Caki2 (cell line): ENCODE data around the gene BTN3A1. TPM values are rescaled to one million over a fixed set of nuclear protein-coding genes. Genes with fewer than 3 reads are reported as not detected.
A peak's percentile ranks its signal among the peaks of the same experiment; 100 is the strongest.
"Not testable (repeated sequence)": the region's sequence is repeated elsewhere in the genome, so short reads cannot be mapped to it uniquely, and the experiment has no call there.

Source experiments
- DNase-seq: peaks from one replicate; pipeline ENCODE4 v3.0.0-alpha.2; 2015; ENCODE audit warnings: low read depth
- in situ Hi-C: cut with HindIII; loops from 2 replicates; pipeline ENCODE4 v1.10.0; 2016; ENCODE audit warnings: low sequenced_read_pairs, low pct_unique_long_range_greater_than_20kb, mixed read lengths
- total RNA-seq: library from RNA; depleted of rRNA; stranded (reverse); fragments of >200 nt; shearing (Covaris generic); gene quantifications from 2 replicates; pipeline ENCODE4 v1.2.3, GENCODE V29; 2014; ENCODE audit warnings: low replicate concordance

Gene BTN3A1
- total RNA-seq, 1 experiment from 2014 or later: 50.4 TPM

GRCh38 chr6:26375270-26375669 lies 26.8 kb upstream of the BTN3A1 start:
- DNase-seq: no peak
- in situ Hi-C loops: no loop called here

GRCh38 chr6:26377719-26378118 lies 24.4 kb upstream of the BTN3A1 start:
- DNase-seq: no peak
- in situ Hi-C loops: no loop called here

- in situ Hi-C loops, DNase-seq: not testable (repeated sequence)
These were observed 23.9 kb upstream of the BTN3A1 start for GRCh38 chr6:26378143-26378542.

DNA sequence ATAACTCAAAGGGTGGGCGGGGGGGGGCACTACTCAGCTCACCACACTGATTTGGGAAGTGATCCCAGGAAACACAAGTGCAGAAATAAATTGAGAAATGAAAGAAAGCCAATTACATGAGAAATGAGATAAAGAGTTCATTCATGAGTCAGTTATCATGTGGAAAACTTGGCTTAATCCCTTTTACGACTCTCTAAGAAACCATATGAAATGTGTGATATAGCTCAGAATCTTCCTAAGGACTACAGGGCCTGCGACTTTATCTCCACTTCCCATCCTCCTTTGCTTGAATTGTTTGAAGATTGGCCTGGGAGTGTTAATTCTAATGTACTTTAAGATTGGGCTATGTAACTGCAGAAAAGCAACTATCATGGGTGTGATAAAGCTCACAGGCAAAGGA lies 22.8 kb upstream of the BTN3A1 start:
- DNase-seq: no peak

DNA sequence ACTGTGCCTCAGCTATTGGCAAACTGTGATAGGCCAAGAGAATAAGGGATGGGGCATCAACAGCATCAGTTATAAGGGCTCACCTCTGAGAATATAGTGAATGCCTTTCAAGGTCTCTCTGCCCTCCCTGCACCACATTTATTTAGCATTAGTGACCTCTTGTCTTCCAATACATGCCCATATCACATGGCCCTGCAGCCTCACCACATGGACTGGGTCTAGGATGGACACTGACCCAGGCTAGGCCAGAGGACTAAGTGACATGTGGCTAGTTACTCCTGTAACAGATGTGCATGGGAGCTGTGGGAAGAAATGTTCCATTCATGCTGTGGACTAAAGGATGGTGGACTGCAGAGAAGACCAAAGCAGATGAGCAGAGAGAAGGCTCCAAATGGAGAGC lies 22.3 kb upstream of the BTN3A1 start:
- DNase-seq: no peak
- in situ Hi-C loops: no loop called here

More for the DNA sequence above, 22.8 kb upstream of the BTN3A1 start:
- in situ Hi-C loops: no loop called here

DNA sequence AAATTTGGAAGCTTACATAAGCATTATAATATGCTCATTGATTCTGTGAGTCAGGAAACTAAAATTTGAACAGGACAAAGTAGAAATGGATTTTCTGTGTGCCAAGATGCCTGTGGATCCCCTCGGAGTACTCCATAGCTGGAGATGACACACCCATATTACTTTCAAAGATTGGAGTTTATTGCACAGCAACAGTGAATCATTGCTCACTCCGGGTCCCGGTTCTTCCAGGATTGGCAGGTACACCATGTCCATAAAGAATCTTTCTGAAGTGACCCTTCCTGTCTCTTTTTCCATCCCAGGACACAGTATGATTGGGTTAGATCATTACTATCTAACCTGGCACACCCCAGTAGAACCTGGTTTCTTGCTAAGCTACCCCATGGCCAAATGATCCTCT lies 21.8 kb upstream of the BTN3A1 start:
- DNase-seq: no peak
- in situ Hi-C loops: no loop called here

GRCh38 chr6:26382121-26382520 lies 20.0 kb upstream of the BTN3A1 start:
- in situ Hi-C loops: no loop called here
- DNase-seq: no peak

DNA sequence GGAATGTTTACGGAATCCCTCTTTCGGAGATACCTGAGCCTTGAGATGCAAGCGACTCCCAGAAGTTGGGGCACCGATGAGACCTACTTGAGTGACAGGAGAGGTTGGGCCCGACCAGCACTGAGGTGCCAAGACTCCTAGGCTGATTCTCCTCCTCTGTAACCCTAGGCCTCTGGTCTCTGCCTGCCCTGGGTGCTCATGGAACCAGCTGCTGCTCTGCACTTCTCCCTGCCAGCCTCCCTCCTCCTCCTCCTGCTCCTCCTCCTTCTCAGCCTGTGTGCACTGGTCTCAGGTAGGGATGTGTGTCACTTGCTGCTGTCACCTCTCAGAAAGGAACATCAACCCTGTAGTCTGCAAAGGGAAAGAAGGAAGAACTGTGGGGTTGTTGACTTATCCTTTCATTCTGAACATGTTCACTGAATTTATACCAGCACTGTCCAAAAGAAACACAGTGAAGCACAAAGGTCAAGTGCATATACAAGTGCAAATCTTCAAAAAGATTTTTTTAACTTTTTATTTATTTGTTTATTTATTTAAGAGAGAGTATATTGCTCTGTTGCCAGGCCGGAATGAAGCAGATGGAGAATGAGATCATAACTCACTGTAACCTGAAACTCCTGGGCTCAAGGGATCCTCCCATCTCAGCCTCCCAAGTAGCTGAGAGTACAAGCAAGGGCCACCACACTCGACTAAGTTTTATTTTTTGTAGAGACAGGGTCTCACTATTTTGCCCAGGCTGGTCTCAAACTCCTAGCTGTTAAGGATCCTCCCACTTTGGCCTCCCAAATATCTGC lies 18.3 kb upstream of the BTN3A1 start:
- DNase-seq: peak; percentile 83
- in situ Hi-C loops: no loop called here

GRCh38 chr6:26385734-26386125 lies 16.3 kb upstream of the BTN3A1 start:
- no peak for DNase-seq
- in situ Hi-C loops: no loop called here

DNA sequence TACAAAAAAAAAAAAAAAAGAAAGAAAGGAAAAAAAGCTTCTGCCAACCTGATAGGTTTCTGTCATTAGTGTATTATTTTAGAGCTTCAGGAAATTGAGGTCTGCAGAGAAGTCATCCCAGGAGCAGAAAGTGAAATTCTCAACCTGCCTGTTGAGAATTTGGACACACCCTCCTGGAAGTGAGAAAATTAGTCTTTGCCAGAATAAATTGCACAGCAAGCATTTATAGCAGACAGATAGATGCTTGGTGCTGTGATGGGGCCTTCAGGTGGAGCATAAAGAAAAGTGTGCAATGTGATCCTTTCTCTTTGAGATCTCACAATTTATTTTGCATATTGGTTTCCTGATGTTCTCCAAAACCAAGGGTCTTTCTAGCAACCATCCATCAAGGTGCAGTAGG lies 14.5 kb upstream of the BTN3A1 start:
- DNase-seq: no peak
- in situ Hi-C loops: no loop called here

- peak; percentile 45 for DNase-seq
- in situ Hi-C loops: no loop called here
These were observed 14.1 kb upstream of the BTN3A1 start for GRCh38 chr6:26388014-26388413.

DNA sequence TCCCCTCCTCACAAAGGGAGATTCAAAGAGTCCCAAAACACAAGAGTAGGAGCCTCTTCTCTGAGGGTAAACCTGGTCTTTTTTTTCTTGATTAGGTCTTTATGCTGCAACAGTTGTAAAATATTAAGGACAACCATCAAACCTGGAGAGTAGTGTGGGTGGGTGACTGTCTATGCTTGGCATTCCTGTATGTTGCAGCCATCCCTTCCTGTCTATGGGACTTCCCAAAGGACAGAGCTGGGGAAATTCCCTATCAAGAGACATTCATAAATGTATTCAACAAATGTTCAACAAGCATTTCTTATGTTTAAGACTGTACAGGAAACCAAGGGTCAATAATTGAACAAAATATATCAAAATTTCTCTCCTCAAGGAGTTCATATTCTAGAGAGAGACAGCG lies 13.6 kb upstream of the BTN3A1 start:
- in situ Hi-C loops: no loop called here
- no peak for DNase-seq

GRCh38 chr6:26389349-26389894 lies 12.7 kb upstream of the BTN3A1 start:
- peak; percentile 76 for DNase-seq
- in situ Hi-C loops: no loop called here

- DNase-seq: no peak
- in situ Hi-C loops: no loop called here
These were observed 11.5 kb upstream of the BTN3A1 start for GRCh38 chr6:26390531-26390930.

DNA sequence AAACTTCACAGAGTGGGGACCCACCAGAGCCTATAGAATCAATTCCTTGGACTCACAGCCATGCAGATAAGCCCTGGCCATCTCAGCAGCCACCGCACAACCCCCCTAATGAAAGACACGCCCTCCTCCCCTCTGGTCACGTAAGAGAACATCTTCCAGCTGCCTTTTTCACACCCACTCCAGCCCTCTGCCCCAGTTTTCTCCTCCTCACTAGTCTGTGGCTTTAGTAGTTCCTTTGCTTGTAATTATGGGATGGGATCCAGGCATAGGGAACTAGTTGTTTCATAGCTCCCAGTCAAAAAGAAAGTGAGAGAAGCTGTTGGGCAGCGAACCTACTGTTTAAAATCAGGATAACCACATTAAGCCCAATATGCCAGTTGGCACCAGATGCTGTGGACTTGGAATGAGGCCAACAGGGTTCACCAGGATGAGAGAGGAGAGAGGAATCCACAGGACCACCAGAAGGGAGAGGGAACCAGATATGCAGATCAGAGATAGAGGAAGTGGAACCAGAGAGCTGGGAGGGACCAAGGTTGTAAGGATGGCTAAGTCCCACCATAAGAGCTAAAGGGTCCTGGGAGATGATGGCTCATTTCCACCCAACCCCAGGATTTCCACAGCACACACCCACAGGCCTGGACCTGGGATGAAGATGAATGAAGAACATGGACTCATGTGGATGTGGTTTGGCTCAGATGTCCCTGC lies 9.0 kb upstream of the BTN3A1 start:
- in situ Hi-C loops: no loop called here
- no peak for DNase-seq

DNA sequence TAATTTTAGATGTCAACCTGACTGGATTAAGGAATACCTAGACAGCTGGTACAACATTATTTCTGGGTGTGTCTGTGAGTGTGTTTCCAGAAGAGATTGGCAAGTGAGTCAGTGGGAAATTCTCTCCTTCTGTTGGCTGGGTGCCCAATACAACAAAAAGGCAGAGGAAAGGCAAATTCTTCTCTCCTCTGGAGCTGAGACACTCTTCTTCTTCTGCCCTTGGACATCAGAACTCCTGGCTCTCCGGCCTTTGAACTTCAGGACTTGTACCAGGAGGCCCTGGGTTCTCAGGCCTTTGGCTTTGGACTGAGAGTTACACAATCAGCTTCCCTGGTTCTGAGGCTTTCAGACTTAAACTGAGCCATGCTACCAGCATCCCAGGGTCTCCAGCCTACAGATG lies 7.8 kb upstream of the BTN3A1 start:
- peak; percentile 84 for DNase-seq
- in situ Hi-C loops: no loop called here

GRCh38 chr6:26398555-26398954 lies 3.5 kb upstream of the BTN3A1 start:
- in situ Hi-C loops: no loop called here
- no peak for DNase-seq

DNA sequence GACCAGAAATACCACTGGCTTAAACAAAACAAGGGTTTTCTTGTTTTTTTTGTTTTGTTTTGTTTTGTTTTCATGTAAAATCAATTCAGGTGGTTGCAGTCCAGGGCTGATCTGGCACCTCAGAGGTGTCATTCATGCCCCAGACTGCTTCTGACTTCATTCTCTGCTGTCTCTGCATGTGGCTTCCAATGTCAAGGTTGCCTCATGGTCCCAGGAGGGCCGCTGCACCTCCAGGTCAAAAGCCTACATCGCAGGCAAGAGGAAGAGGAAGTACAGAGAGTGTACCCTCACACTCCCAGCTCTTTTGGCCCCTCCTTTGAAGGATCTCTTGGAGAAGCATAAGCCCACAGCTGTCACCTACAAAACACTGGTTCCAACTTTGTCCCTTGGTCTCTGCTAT lies 1.4 kb upstream of the BTN3A1 start:
- in situ Hi-C loops: no loop called here
- no peak for DNase-seq

DNA sequence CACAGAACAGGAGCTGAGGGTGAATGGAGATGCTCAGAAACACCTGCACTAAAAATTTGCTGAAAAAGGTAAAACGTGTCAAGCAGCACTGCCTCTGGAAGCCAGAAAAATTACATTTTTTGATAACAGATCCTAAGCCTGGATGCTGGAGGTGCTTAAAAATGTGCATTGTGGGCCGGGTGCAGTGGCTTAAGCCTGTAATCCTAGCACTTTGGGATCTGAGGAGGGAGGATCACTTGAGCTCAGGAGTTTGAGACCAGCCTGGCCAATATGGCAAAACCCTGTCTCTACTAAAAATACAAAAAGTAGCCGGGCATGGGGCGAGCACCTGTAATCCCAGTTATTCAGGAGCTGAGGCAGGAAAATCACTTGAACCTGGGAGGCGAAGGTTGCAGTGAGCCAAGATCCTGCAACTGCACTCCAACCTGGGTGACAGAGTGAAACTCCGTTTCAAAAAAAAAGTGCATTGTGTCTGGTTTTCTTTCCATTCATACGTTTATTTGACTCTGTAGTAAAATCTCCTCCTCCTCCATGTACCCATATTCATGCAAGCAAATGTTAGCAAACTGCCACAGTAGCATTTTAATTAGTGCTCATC lies 587 bp upstream of the BTN3A1 start:
- no peak for DNase-seq
- in situ Hi-C loops: no loop called here
